ENCODE results near the gene ATP4B. TPM values are rescaled to one million over a fixed set of nuclear protein-coding genes. Genes with fewer than 3 reads are reported as not detected.

The ATP4B gene
- total and polyA plus RNA-seq, 7 donors, result 0.04 TPM; not detected in 6

GRCh38 chr13:113630296-113630695 lies 27.7 kb downstream of the ATP4B start:
- peaks cover 5 to 35% of the 10 kb centered on the region in 2 donors for H3K36me3 ChIP-seq (ENCODE audit: insufficient read depth in 1 of 2, low read depth in 1 of 2)
- intact Hi-C loops (cut with DNase I), result no loop called here
- WGBS, 3 donors, result 82 to 90% (median 87%) methylated on average over 11 of the region's 11 CpGs
- no peaks in the 10 kb centered on the region for H3K27me3 ChIP-seq (ENCODE audit: insufficient read depth in 3 of 3, low read length in 2 of 3)
- H3K9me3 ChIP-seq, result no peaks in the 10 kb centered on the region
- DNase-seq (peak in 1 of 2 donors; percentile 24), ATAC-seq (no peak)
- no peak overlapping the region for H3K4me3 ChIP-seq
- H3K4me1 ChIP-seq, result no peaks in the 10 kb centered on the region
- no peak overlapping the region for H3K27ac ChIP-seq
- no peak for TF ChIP-seq CTCF (IDR thresholded peaks at IDR 0.05)

GRCh38 chr13:113629866-113630265 lies 28.1 kb downstream of the ATP4B start:
- DNase-seq, result no peak
- H3K36me3 ChIP-seq (ENCODE audit: insufficient read depth in 1 of 2, low read depth in 1 of 2), result peaks cover 4 to 31% of the 10 kb centered on the region in 2 donors

GRCh38 chr13:113628291-113629270 lies 29.4 kb downstream of the ATP4B start:
- no peak overlapping the region for H3K4me3 ChIP-seq
- peak in 1 of 2 donors; percentile 42 for DNase-seq
- no peaks in the 10 kb centered on the region for H3K4me1 ChIP-seq
- intact Hi-C loops (cut with DNase I), result no loop called here
- H3K27ac ChIP-seq, result no peak overlapping the region
- no peak for ATAC-seq
- no peak for TF ChIP-seq CTCF (IDR thresholded peaks at IDR 0.05)
- no peaks in the 10 kb centered on the region for H3K27me3 ChIP-seq (ENCODE audit: insufficient read depth in 3 of 3, low read length in 2 of 3)
- 87 to 89% (median 89%) methylated on average over 30 of the region's 30 CpGs for WGBS, 3 donors
- H3K9me3 ChIP-seq, result no peaks in the 10 kb centered on the region
- H3K36me3 ChIP-seq (ENCODE audit: insufficient read depth in 1 of 2, low read depth in 1 of 2), result peaks cover 0 to 24% of the 10 kb centered on the region in 2 donors

More at GRCh38 chr13:113629866-113630265, 28.1 kb downstream of the ATP4B start:
- TF ChIP-seq CTCF (IDR thresholded peaks at IDR 0.05), result no peak
- Histone ChIP-seq H3K27me3 (ENCODE audit: insufficient read depth in 3 of 3, low read length in 2 of 3) (no peaks in the 10 kb centered on the region), H3K4me1 (no peaks in the 10 kb centered on the region), H3K27ac (no peak overlapping the region), H3K9me3 (no peaks in the 10 kb centered on the region), H3K4me3 (no peak overlapping the region)
- intact Hi-C loops (cut with DNase I), result no loop called here
- WGBS, 3 donors, result 79 to 89% (median 83%) methylated on average over 17 of the region's 17 CpGs
- ATAC-seq, result no peak

GRCh38 chr13:113627136-113627535 lies 30.9 kb downstream of the ATP4B start:
- H3K27me3 ChIP-seq (ENCODE audit: insufficient read depth in 3 of 3, low read length in 2 of 3), result no peaks in the 10 kb centered on the region
- H3K4me3 ChIP-seq, result no peak overlapping the region
- H3K27ac ChIP-seq, result no peak overlapping the region
- H3K9me3 ChIP-seq, result no peaks in the 10 kb centered on the region
- no peak for TF ChIP-seq CTCF (IDR thresholded peaks at IDR 0.05)
- DNase-seq (peak in 1 of 2 donors; percentile 28), ATAC-seq (no peak)
- H3K4me1 ChIP-seq, result no peaks in the 10 kb centered on the region
- intact Hi-C loops (cut with DNase I), result no loop called here
- peaks cover 0 to 16% of the 10 kb centered on the region in 2 donors for H3K36me3 ChIP-seq (ENCODE audit: insufficient read depth in 1 of 2, low read depth in 1 of 2)
- WGBS, 3 donors, result 84 to 90% (median 89%) methylated on average over 16 of the region's 16 CpGs
